Adrenal gland (tissue), 12 donors: ENCODE data around the gene HYCC2. TPM values are rescaled to one million over a fixed set of nuclear protein-coding genes. Genes with fewer than 3 reads are reported as not detected.
"Not testable (repeated sequence)": the region's sequence is repeated elsewhere in the genome, so short reads cannot be mapped to it uniquely, and the experiment has no call there.

ENCODE experiments used
- DNase-seq, 7 donors: peaks; one replicate each; pipeline ENCODE4 v3.0.0-alpha.2; 2019 to 2020
- H3K27ac ChIP-seq, 5 donors: fragments of 200-600 bp; sonication (generic) in 4 of 5; 1 replicate in 3 of 5; 2 replicates in 2 of 5; pipeline versions ENCODE4 v1.5.1 to v1.8.0; 2016 to 2020; ENCODE audit warnings: mild to moderate bottlenecking in 1 of 5
- H3K27me3 ChIP-seq: fragments of 200-600 bp; 2 replicates; pipeline ENCODE4 v1.8.0; 2021
- H3K36me3 ChIP-seq, 2 donors: fragments of 200-600 bp; replicated peaks in 1 of 2; 1 replicate in 1 of 2; 2 replicates in 1 of 2; pipeline versions ENCODE4 v1.5.1 to v1.8.0; 2018 to 2022
- H3K4me1 ChIP-seq, 2 donors: fragments of 200-600 bp; replicated peaks in 1 of 2; 1 replicate in 1 of 2; 2 replicates in 1 of 2; pipeline versions ENCODE4 v1.5.1 to v1.8.0; 2018 to 2021
- H3K4me3 ChIP-seq, 4 donors: fragments of 200-600 bp; sonication (generic) in 3 of 4; one replicate each; pipeline ENCODE4 v1.5.1; 2016 to 2018
- H3K9me3 ChIP-seq, 3 donors: fragments of 200-600 bp; sonication (generic) in 1 of 3; replicated peaks in 1 of 3; 1 replicate in 2 of 3; 2 replicates in 1 of 3; pipeline versions ENCODE4 v1.5.1 to v1.8.0; 2016 to 2021
- CTCF ChIP-seq, 6 experiments: fragments of 450-650 bp in 4 of 6; fragments of 200-600 bp in 2 of 6; sonication (generic) in 1 of 6; IDR thresholded peaks; 1 replicate in 5 of 6; 2 replicates in 1 of 6; pipeline versions ENCODE4 v1.5.1 to v1.8.0; 2016 to 2021; ENCODE audit warnings: antibody characterized with exemption in 6 of 6, mild to moderate bottlenecking in 2 of 6, moderate library complexity in 1 of 6
- POLR2A ChIP-seq, 2 donors: fragments of 450-650 bp; IDR thresholded peaks; one replicate each; pipeline ENCODE4 v1.6.1; 2017; ENCODE audit warnings: antibody characterized with exemption in 2 of 2, mild to moderate bottlenecking in 2 of 2, moderate library complexity in 1 of 2
- WGBS, 4 donors: extraction: QIAGEN DNeasy Blood & Tissue Kit in 2 of 4; methylation state at CpG; one replicate each; pipeline versions ENCODE4 v1.1.5 to v1.1.7; 2013 to 2017; 5-methylcytosine and 5-hydroxymethylcytosine counted together
- intact Hi-C, 2 donors: fragments of 100-400 bp; cut with DNase I; formaldehyde crosslinking; loops; one replicate each; pipeline versions ENCODE4 v1.14.1 to v1.15.0; 2022 to 2023
- polyA plus RNA-seq, 3 donors: library from polyadenylated mRNA; stranded (reverse); fragments of 200-250 nt in 2 of 3; fragments of 350-450 nt in 1 of 3; fragmentation: Illumina TruSeq in 1 of 3; extraction: RNeasy Lipid Tissue Mini Kit (QIAGEN cat#74804) in 1 of 3; gene quantifications; one replicate each; pipeline ENCODE4 v1.2.3, GENCODE V29; 2013 to 2014
- total RNA-seq, 9 donors: library from RNA; depleted of rRNA in 4 of 9; stranded (reverse); fragments of >200 nt in 4 of 9; fragments of 120-200 nt in 1 of 9; fragmentation: NEBNext Ultra II Directional in 1 of 9; extraction: Animal tissue kit (Norgen Biotek cat#: 25700) in 1 of 9; gene quantifications; one replicate each; pipeline versions ENCODE4 v1.1.0 to v1.2.4, GENCODE V29; 2013 to 2023
- donor health status: healthy with polysubstance abuse.
- donor health status: Bipolar disorder and iron deficiency.
- donor health status: DM: yes; HTN: yes; CAD: no.
- donor health status: DM: no; HTN: no; CAD: no.
- donor health status: DM: no; HTN: no; CAD: no.
- donor health status: DM: yes; HTN: yes; CAD: no.

Gene HYCC2
- total and polyA plus RNA-seq, 12 donors, result 3.9 to 36.6 (median 16.0) TPM

GRCh38 chr2:201073071-201073470 lies 1.6 kb upstream of the HYCC2 start:
- Histone ChIP-seq H3K4me1 (peaks cover 26 to 47% of the 10 kb centered on the region in 2 donors), H3K27me3 (no peaks in the 10 kb centered on the region), H3K4me3 (peak overlapping the region in 1 of 4 donors; percentile 89), H3K27ac (no peak overlapping the region), H3K36me3 (no peaks in the 10 kb centered on the region), H3K9me3 (no peaks in the 10 kb centered on the region)
- no peak for DNase-seq
- TF ChIP-seq POLR2A (IDR thresholded peaks at IDR 0.05) (no peak), CTCF (IDR thresholded peaks at IDR 0.05) (no peak)
- intact Hi-C loops, result loop anchor here (5.0 to 10.0 kb wide), 2 partner anchors 84 to 102 kb away; no protein-coding TSS in a partner anchor
- 83 to 97% (median 86%) methylated on average over 1 of the region's 1 CpG for WGBS, 4 donors

DNA sequence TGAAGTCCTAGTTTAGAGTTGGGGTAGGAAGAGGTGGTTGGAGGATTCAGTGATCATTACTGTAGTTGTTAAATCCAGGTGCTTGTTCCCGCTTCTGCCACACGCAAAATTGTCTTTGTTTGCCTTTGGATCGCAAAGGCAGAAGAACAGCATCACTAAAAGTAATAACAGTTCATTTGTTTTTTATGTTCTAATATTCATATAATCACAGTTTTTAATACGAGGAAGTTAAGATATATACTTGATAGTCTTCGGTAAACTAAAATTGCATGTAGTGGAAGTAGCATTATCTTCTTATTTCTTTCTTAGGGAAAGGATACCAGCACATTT lies 695 bp upstream of the HYCC2 start:
- 0 to 3% (median 2%) methylated on average over 5 of the region's 5 CpGs for WGBS, 4 donors
- Histone ChIP-seq H3K27me3 (no peaks in the 10 kb centered on the region), H3K4me1 (peaks cover 32 to 53% of the 10 kb centered on the region in 2 donors), H3K4me3 (peak overlapping the region; percentile 81 to 98 (median 92)), H3K36me3 (no peaks in the 10 kb centered on the region), H3K9me3 (no peaks in the 10 kb centered on the region), H3K27ac (peak overlapping the region; percentile 73 to 96 (median 82))
- no peak for TF ChIP-seq CTCF (IDR thresholded peaks at IDR 0.05)
- no peak for TF ChIP-seq POLR2A (IDR thresholded peaks at IDR 0.05)
- intact Hi-C loops, result loop anchor here (5.0 to 10.0 kb wide), 2 partner anchors 85 to 103 kb away; no protein-coding TSS in a partner anchor
- DNase-seq, result no peak

DNA sequence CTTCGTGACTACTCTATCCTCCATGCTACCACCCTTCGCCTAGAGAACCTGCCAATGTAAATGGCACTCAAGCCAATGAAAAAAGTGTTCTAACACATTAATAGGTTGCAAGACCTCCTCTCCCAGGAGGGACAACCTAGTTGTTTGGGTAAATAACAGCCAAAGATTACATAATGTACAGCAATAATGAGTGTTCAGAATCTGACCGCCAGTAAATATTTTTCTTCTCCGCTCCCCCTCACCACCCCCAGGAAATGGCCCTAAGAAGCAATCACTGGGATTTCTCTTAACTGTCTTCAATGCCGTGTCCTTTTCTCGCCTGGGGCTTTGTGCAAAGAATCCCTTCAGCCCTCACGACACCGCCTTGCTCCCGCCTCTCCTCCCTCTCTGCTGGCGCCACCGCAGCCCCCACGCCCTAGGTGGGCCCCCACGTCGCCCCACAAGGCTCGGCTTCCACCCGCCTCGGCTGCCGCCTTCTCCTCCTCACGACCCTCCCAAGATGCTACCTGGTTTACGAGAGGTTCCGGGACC lies 458 bp downstream of the HYCC2 start:
- peak in 2 of 7 donors; percentile 14 to 55 for DNase-seq
- WGBS, 4 donors, result 0 to 1% (median 0%) methylated on average over 6 to 21 of the region's 21 CpGs
- intact Hi-C loops, result loop anchor here (5.0 to 10.0 kb wide), 2 partner anchors 86 to 104 kb away; no protein-coding TSS in a partner anchor
- Histone ChIP-seq H3K4me3 (peak overlapping the region; percentile 81 to 98 (median 92)), H3K9me3 (no peaks in the 10 kb centered on the region), H3K27ac (peak overlapping the region; percentile 73 to 96 (median 82)), H3K27me3 (no peaks in the 10 kb centered on the region), H3K36me3 (no peaks in the 10 kb centered on the region), H3K4me1 (peaks cover 32 to 53% of the 10 kb centered on the region in 2 donors)
- TF ChIP-seq CTCF (IDR thresholded peaks at IDR 0.05), result no peak
- no peak for TF ChIP-seq POLR2A (IDR thresholded peaks at IDR 0.05)

GRCh38 chr2:201064797-201065329 lies 6.6 kb downstream of the HYCC2 start:
- Histone ChIP-seq H3K27ac (no peak overlapping the region), H3K36me3 (no peaks in the 10 kb centered on the region), H3K4me3 (no peak overlapping the region), H3K4me1 (peaks cover 9 to 26% of the 10 kb centered on the region in 2 donors), H3K27me3 (no peaks in the 10 kb centered on the region), H3K9me3 (no peaks in the 10 kb centered on the region)
- no peak for DNase-seq
- 75 to 84% (median 79%) methylated on average over 2 of the region's 2 CpGs for WGBS, 4 donors
- intact Hi-C loops, result loop anchor here in 1 of 2 donors (5.0 kb wide), 1 partner anchor 163 kb away; no protein-coding TSS in a partner anchor
- no peak for TF ChIP-seq CTCF (IDR thresholded peaks at IDR 0.05)
- no peak for TF ChIP-seq POLR2A (IDR thresholded peaks at IDR 0.05)

DNA sequence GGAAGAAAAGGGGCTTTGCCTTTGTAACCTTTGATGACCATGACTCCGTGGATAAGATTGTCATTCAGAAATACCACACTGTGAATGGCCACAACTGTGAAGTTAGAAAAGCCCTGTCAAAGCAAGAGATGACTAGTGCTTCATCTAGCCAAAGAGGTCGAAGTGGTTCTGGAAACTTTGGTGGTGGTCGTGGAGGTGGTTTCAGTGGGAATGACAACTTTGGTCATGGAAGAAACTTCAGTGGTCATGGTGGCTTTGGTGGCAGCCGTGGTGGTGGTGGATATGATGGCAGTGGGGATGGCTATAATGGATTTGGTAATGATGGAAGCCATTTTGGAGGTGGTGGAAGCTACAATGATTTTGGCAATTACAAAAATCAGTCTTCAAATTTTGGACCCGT lies 8.0 kb downstream of the HYCC2 start:
- H3K36me3 ChIP-seq, H3K27ac ChIP-seq, DNase-seq, H3K9me3 ChIP-seq, intact Hi-C loops, H3K27me3 ChIP-seq, H3K4me3 ChIP-seq: not testable (repeated sequence)
- H3K4me1 ChIP-seq, result peaks cover 9 to 15% of the 10 kb centered on the region in 2 donors
- WGBS, 4 donors, result 92 to 99% (median 94%) methylated on average over 5 of the region's 5 CpGs
